GM23338 (cell line): ENCODE results near the gene SIGLEC15. TPM values are rescaled to one million over a fixed set of nuclear protein-coding genes. Genes with fewer than 3 reads are reported as not detected.

Source experiments
- ATAC-seq: fragments of 200-7000 bp; cut with Tn5 transposase; 3 replicates; pipeline ENCODE4 v1.9.1; 2020
- DNase-seq: peaks from one replicate; pipeline ENCODE4 v3.0.0-alpha.2; 2015; ENCODE audit warnings: low spot score
- H2AFZ ChIP-seq: fragments of 200-600 bp; sonication (generic); 2 replicates; pipeline ENCODE4 v1.8.0; 2016; ENCODE audit warnings: antibody characterized with exemption, mild to moderate bottlenecking, moderate library complexity
- H3F3A ChIP-seq: fragments of 200-600 bp; sonication (generic); replicated peaks from 2 replicates; pipeline ENCODE4 v1.8.0; 2017; ENCODE audit warnings: antibody characterized with exemption, mixed run types, low read depth
- H3K27ac ChIP-seq: fragments of 200-600 bp; sonication (generic); 2 replicates; pipeline ENCODE4 v1.6.1; 2016; ENCODE audit warnings: low read depth
- H3K27me3 ChIP-seq: fragments of 200-600 bp; sonication (generic); 2 replicates; pipeline ENCODE4 v1.8.0; 2016; ENCODE audit warnings: mild to moderate bottlenecking, mixed run types, moderate library complexity; ENCODE audit not compliant: insufficient read depth
- H3K36me3 ChIP-seq: fragments of 200-600 bp; sonication (generic); 2 replicates; pipeline ENCODE4 v1.8.0; 2016; ENCODE audit warnings: mild to moderate bottlenecking; ENCODE audit not compliant: insufficient read depth
- H3K4me1 ChIP-seq: fragments of 200-600 bp; sonication (generic); 2 replicates; pipeline ENCODE4 v1.8.0; 2016; ENCODE audit warnings: mild to moderate bottlenecking, moderate library complexity; ENCODE audit not compliant: insufficient read depth
- H3K4me2 ChIP-seq: fragments of 200-600 bp; sonication (generic); 2 replicates; pipeline ENCODE4 v1.7.1; 2017; ENCODE audit warnings: mixed run types
- H3K4me3 ChIP-seq: fragments of 200-600 bp; sonication (generic); 2 replicates; pipeline ENCODE4 v1.6.1; 2016; ENCODE audit warnings: mixed run types
- H3K79me2 ChIP-seq: fragments of 200-600 bp; sonication (generic); replicated peaks from 2 replicates; pipeline ENCODE4 v1.8.0; 2017; ENCODE audit warnings: mild to moderate bottlenecking; ENCODE audit not compliant: insufficient read depth
- H3K9me2 ChIP-seq: fragments of 200-600 bp; sonication (generic); 2 replicates; pipeline ENCODE4 v1.8.0; 2017; ENCODE audit not compliant: insufficient read depth
- H4K20me1 ChIP-seq: fragments of 200-600 bp; sonication (generic); replicated peaks from 2 replicates; pipeline ENCODE4 v1.8.0; 2017; ENCODE audit warnings: mild to moderate bottlenecking; ENCODE audit not compliant: insufficient read depth
- H3K27ac Mint-ChIP-seq: 2 replicates; pipeline ENCODE4 v1.8.0; 2020; ENCODE audit warnings: inconsistent platforms, mild to moderate bottlenecking, moderate library complexity, mixed read lengths
- H3K27me3 Mint-ChIP-seq: 3 replicates; pipeline ENCODE4 v1.8.0; 2022; ENCODE audit warnings: low read depth, mild to moderate bottlenecking, moderate library complexity, mixed read lengths, inconsistent platforms; ENCODE audit not compliant: insufficient read depth, poor library complexity
- H3K36me3 Mint-ChIP-seq: 3 replicates; pipeline ENCODE4 v1.8.0; 2021; ENCODE audit warnings: low read depth, mild to moderate bottlenecking, inconsistent platforms, moderate library complexity, mixed read lengths
- H3K4me1 Mint-ChIP-seq: 3 replicates; pipeline ENCODE4 v1.8.0; 2020; ENCODE audit warnings: mild to moderate bottlenecking, inconsistent platforms, mixed read lengths
- H3K4me3 Mint-ChIP-seq: 3 replicates; pipeline ENCODE4 v1.8.0; 2021; ENCODE audit warnings: moderate library complexity, mild to moderate bottlenecking, inconsistent platforms, mixed read lengths
- H3K9me3 Mint-ChIP-seq: 3 replicates; pipeline ENCODE4 v1.8.0; 2020; ENCODE audit warnings: moderate library complexity, mild to moderate bottlenecking, inconsistent platforms, mixed read lengths
- CREB1 ChIP-seq: fragments of 250-450 bp; sonication (Bioruptor Pico); IDR thresholded peaks from 2 replicates; pipeline ENCODE4 v1.5.0; 2020; ENCODE audit warnings: low read depth, mild to moderate bottlenecking, moderate library complexity
- EZH2 ChIP-seq: fragments of 200-600 bp; sonication (generic); IDR thresholded peaks from one replicate; pipeline ENCODE4 v1.8.0; 2017; ENCODE audit warnings: antibody characterized with exemption, mild to moderate bottlenecking, low read depth; ENCODE audit not compliant: unreplicated experiment
- JUNB ChIP-seq: IDR thresholded peaks from one replicate; pipeline ENCODE4 v1.6.1; 2016; ENCODE audit warnings: antibody characterized with exemption; ENCODE audit not compliant: unreplicated experiment
- NANOG ChIP-seq: IDR thresholded peaks from 2 replicates; pipeline ENCODE4 v1.6.1; 2016; ENCODE audit warnings: antibody characterized with exemption, borderline replicate concordance
- POLR2AphosphoS5 ChIP-seq: IDR thresholded peaks from 2 replicates; pipeline ENCODE4 v1.6.1; 2016; ENCODE audit warnings: antibody characterized with exemption, low read depth
- STAT1 ChIP-seq: IDR thresholded peaks from one replicate; pipeline ENCODE4 v1.6.1; 2016; ENCODE audit warnings: antibody characterized with exemption; ENCODE audit not compliant: unreplicated experiment
- ZNF331 ChIP-seq: fragments of 250-450 bp; sonication (Bioruptor Pico); IDR thresholded peaks from 2 replicates; pipeline ENCODE4 v1.5.0; 2020; ENCODE audit warnings: low read depth, mild to moderate bottlenecking, moderate library complexity
- polyA plus RNA-seq: library from polyadenylated mRNA; unstranded; fragments of >200 nt; fragmentation: Nextera tagmentation; extraction: Ambion mirVana; gene quantifications from 2 replicates; pipeline ENCODE4 v1.2.1, GENCODE V29; 2016
- total RNA-seq: library from RNA; depleted of rRNA; stranded (reverse); fragments of >200 nt; shearing (Covaris generic); gene quantifications from 2 replicates; pipeline ENCODE4 v1.2.3, GENCODE V29; 2014
- TF ChIP-seq, protein P1 (sequence below), 2 experiments: fragments of 200-600 bp in 1 of 2; sonication (generic) in 1 of 2; conservative IDR thresholded peaks; 2 replicates each; pipeline versions ENCODE4 v1.5.1 to v1.6.1; 2016 to 2017; ENCODE audit warnings: antibody characterized with exemption in 2 of 2, low read depth in 2 of 2, mild to moderate bottlenecking in 2 of 2, moderate library complexity in 1 of 2
- TF ChIP-seq, protein P2 (sequence below): fragments of 250-450 bp; sonication (Bioruptor Pico); IDR thresholded peaks from 2 replicates; pipeline ENCODE4 v1.5.0; 2020; ENCODE audit warnings: mild to moderate bottlenecking, moderate library complexity
- TF ChIP-seq, protein P3 (sequence below): IDR thresholded peaks from one replicate; pipeline ENCODE4 v1.6.1; 2018; ENCODE audit warnings: antibody characterized with exemption; ENCODE audit not compliant: unreplicated experiment

The SIGLEC15 gene
- total and polyA plus RNA-seq, 2 experiments from 2014 or later: 0.29 TPM; not detected in 1

DNA sequence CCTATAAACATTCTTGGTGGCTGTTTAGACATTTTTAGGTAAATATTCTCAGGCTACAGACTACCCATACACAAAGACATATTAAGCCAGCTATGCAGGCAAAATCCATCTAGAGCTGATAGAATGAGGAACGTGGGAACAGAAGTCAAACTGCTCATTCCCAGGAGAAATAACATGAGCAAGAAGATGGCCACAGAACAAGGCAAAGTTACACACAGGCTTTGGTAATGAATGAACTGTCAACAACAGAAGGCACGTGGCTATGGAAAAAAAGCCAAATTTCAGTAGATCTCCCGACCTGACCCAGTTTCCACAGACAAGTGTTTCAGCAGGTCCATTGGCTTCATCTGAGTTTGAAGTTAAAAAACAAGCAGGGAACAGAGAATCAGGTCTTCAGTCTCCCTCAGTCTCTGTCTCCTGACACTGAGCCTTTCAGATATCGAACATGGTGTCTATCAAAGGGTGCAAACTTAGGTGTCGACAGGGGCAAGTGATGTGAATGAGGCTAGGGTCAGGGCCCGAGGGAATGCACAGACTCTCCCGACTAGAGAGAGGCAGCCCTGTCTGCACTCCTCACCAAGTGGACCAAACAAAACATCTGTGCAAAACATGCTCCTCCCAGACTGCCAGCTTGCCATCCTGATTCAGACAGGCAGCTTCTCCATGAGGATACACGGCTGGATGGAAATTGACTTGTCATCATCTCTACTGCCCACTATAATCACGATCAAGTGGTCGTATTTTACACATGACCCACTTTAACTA is 25.9 kb downstream of the SIGLEC15 start (continued):
- TF ChIP-seq, protein P1, sequence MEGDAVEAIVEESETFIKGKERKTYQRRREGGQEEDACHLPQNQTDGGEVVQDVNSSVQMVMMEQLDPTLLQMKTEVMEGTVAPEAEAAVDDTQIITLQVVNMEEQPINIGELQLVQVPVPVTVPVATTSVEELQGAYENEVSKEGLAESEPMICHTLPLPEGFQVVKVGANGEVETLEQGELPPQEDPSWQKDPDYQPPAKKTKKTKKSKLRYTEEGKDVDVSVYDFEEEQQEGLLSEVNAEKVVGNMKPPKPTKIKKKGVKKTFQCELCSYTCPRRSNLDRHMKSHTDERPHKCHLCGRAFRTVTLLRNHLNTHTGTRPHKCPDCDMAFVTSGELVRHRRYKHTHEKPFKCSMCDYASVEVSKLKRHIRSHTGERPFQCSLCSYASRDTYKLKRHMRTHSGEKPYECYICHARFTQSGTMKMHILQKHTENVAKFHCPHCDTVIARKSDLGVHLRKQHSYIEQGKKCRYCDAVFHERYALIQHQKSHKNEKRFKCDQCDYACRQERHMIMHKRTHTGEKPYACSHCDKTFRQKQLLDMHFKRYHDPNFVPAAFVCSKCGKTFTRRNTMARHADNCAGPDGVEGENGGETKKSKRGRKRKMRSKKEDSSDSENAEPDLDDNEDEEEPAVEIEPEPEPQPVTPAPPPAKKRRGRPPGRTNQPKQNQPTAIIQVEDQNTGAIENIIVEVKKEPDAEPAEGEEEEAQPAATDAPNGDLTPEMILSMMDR (conservative IDR thresholded peaks at IDR 0.05; ENCODE audit: low read depth in 2 of 2): no peak
- no peak for TF ChIP-seq POLR2AphosphoS5
- TF ChIP-seq, protein P2, sequence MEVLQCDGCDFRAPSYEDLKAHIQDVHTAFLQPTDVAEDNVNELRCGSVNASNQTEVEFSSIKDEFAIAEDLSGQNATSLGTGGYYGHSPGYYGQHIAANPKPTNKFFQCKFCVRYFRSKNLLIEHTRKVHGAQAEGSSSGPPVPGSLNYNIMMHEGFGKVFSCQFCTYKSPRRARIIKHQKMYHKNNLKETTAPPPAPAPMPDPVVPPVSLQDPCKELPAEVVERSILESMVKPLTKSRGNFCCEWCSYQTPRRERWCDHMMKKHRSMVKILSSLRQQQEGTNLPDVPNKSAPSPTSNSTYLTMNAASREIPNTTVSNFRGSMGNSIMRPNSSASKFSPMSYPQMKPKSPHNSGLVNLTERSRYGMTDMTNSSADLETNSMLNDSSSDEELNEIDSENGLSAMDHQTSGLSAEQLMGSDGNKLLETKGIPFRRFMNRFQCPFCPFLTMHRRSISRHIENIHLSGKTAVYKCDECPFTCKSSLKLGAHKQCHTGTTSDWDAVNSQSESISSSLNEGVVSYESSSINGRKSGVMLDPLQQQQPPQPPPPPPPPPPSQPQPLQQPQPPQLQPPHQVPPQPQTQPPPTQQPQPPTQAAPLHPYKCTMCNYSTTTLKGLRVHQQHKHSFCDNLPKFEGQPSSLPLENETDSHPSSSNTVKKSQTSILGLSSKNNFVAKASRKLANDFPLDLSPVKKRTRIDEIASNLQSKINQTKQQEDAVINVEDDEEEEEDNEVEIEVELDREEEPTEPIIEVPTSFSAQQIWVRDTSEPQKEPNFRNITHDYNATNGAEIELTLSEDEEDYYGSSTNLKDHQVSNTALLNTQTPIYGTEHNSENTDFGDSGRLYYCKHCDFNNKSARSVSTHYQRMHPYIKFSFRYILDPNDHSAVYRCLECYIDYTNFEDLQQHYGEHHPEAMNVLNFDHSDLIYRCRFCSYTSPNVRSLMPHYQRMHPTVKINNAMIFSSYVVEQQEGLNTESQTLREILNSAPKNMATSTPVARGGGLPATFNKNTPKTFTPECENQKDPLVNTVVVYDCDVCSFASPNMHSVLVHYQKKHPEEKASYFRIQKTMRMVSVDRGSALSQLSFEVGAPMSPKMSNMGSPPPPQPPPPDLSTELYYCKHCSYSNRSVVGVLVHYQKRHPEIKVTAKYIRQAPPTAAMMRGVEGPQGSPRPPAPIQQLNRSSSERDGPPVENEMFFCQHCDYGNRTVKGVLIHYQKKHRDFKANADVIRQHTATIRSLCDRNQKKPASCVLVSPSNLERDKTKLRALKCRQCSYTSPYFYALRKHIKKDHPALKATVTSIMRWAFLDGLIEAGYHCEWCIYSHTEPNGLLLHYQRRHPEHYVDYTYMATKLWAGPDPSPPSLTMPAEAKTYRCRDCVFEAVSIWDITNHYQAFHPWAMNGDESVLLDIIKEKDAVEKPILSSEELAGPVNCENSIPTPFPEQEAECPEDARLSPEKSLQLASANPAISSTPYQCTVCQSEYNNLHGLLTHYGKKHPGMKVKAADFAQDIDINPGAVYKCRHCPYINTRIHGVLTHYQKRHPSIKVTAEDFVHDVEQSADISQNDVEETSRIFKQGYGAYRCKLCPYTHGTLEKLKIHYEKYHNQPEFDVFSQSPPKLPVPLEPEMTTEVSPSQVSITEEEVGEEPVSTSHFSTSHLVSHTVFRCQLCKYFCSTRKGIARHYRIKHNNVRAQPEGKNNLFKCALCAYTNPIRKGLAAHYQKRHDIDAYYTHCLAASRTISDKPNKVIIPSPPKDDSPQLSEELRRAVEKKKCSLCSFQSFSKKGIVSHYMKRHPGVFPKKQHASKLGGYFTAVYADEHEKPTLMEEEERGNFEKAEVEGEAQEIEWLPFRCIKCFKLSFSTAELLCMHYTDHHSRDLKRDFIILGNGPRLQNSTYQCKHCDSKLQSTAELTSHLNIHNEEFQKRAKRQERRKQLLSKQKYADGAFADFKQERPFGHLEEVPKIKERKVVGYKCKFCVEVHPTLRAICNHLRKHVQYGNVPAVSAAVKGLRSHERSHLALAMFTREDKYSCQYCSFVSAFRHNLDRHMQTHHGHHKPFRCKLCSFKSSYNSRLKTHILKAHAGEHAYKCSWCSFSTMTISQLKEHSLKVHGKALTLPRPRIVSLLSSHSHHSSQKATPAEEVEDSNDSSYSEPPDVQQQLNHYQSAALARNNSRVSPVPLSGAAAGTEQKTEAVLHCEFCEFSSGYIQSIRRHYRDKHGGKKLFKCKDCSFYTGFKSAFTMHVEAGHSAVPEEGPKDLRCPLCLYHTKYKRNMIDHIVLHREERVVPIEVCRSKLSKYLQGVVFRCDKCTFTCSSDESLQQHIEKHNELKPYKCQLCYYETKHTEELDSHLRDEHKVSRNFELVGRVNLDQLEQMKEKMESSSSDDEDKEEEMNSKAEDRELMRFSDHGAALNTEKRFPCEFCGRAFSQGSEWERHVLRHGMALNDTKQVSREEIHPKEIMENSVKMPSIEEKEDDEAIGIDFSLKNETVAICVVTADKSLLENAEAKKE: no peak
- no peak for TF ChIP-seq ZNF331 (CRISPR knock-in tag)

DNA sequence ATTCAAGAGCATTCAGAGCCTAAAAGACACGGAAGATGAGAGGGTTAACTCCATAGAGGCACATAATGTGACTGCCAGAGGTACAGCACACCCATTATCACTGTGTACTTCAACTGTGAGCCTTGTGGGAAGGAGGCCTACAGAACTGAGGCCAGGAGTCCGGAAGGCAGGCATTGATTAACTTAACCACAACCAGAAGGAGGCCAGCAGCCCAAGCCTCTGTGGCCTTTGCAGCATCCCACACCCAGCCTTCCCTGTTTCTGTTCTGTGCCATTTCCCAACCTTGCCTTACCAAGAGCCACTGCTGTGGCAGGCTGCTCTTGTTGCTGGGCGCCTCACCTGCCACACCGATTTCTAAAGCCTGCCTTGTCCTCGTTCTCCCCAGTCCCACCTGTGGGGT is 27.2 kb downstream of the SIGLEC15 start:
- Histone ChIP-seq H3K9me2 (no peaks in the 10 kb centered on the region), H4K20me1 (no peaks in the 10 kb centered on the region), H3K27ac (no peak overlapping the region), H3K4me2 (no peak overlapping the region), H3K79me2 (no peaks in the 10 kb centered on the region), H3K4me3 (no peak overlapping the region), H3K4me1 (no peaks in the 10 kb centered on the region), H3F3A (no peaks in the 10 kb centered on the region), H3K27me3 (no peaks in the 10 kb centered on the region), H3K36me3 (0 out of 2 replicates have a peak, but pooled peaks cover 3% of the 10 kb centered on the region), H2AFZ (no peak overlapping the region)
- H3K27ac Mint-ChIP-seq: no peak overlapping the region
- DNase-seq (no peak), ATAC-seq (no peak)
- no peaks in the 10 kb centered on the region for H3K9me3 Mint-ChIP-seq
- H3K4me1 Mint-ChIP-seq: peaks cover 3% of the 10 kb centered on the region; the same call in 1 of the 3 replicates
- peaks cover 19% of the 10 kb centered on the region; the same call in 2 of the 3 replicates for H3K36me3 Mint-ChIP-seq
- peaks cover 6% of the 10 kb centered on the region for H3K27me3 Mint-ChIP-seq
- no peak overlapping the region for H3K4me3 Mint-ChIP-seq
- TF ChIP-seq POLR2AphosphoS5 (no peak), NANOG (no peak), EZH2 (no peak), CREB1 (CRISPR knock-in tag) (no peak), JUNB (no peak), STAT1 (no peak)
- TF ChIP-seq, protein P3, sequence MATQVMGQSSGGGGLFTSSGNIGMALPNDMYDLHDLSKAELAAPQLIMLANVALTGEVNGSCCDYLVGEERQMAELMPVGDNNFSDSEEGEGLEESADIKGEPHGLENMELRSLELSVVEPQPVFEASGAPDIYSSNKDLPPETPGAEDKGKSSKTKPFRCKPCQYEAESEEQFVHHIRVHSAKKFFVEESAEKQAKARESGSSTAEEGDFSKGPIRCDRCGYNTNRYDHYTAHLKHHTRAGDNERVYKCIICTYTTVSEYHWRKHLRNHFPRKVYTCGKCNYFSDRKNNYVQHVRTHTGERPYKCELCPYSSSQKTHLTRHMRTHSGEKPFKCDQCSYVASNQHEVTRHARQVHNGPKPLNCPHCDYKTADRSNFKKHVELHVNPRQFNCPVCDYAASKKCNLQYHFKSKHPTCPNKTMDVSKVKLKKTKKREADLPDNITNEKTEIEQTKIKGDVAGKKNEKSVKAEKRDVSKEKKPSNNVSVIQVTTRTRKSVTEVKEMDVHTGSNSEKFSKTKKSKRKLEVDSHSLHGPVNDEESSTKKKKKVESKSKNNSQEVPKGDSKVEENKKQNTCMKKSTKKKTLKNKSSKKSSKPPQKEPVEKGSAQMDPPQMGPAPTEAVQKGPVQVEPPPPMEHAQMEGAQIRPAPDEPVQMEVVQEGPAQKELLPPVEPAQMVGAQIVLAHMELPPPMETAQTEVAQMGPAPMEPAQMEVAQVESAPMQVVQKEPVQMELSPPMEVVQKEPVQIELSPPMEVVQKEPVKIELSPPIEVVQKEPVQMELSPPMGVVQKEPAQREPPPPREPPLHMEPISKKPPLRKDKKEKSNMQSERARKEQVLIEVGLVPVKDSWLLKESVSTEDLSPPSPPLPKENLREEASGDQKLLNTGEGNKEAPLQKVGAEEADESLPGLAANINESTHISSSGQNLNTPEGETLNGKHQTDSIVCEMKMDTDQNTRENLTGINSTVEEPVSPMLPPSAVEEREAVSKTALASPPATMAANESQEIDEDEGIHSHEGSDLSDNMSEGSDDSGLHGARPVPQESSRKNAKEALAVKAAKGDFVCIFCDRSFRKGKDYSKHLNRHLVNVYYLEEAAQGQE: no peak
- TF ChIP-seq, protein P1 (conservative IDR thresholded peaks at IDR 0.05; ENCODE audit: low read depth in 2 of 2): no peak
